Trophoblast cell (in vitro differentiated cells and primary cell): ENCODE data around the gene PALLD.
A peak's percentile ranks its signal among the peaks of the same experiment; 100 is the strongest.

Experiments
- DNase-seq, 2 donors: peaks; one replicate each; pipeline ENCODE4 v3.0.0-alpha.2; 2016
- H2AFZ ChIP-seq: 2 replicates; pipeline ENCODE4 v1.6.1; 2013; ENCODE audit warnings: low read length, moderate library complexity, mild to moderate bottlenecking; ENCODE audit not compliant: insufficient read depth, poor library complexity
- H2AK5ac ChIP-seq: 2 replicates; pipeline ENCODE4 v1.6.1; 2013; ENCODE audit warnings: mild to moderate bottlenecking, low read length
- H2BK120ac ChIP-seq: 2 replicates; pipeline ENCODE4 v1.6.1; 2013; ENCODE audit warnings: low read length, mild to moderate bottlenecking, moderate library complexity; ENCODE audit not compliant: insufficient read depth, poor library complexity
- H2BK12ac ChIP-seq: 2 replicates; pipeline ENCODE4 v1.6.1; 2013; ENCODE audit warnings: mild to moderate bottlenecking, low read length, moderate library complexity
- H2BK5ac ChIP-seq: 2 replicates; pipeline ENCODE4 v1.6.1; 2013; ENCODE audit warnings: low read length, low read depth, moderate library complexity, mild to moderate bottlenecking; ENCODE audit not compliant: poor library complexity
- H3K14ac ChIP-seq: 2 replicates; pipeline ENCODE4 v1.6.1; 2013; ENCODE audit warnings: mild to moderate bottlenecking, low read length
- H3K18ac ChIP-seq: 2 replicates; pipeline ENCODE4 v1.6.1; 2013; ENCODE audit warnings: mild to moderate bottlenecking, low read length
- H3K23ac ChIP-seq: 2 replicates; pipeline ENCODE4 v1.6.1; 2013; ENCODE audit warnings: low read length
- H3K27ac ChIP-seq: 2 replicates; pipeline ENCODE4 v1.5.1; 2013; ENCODE audit warnings: low read depth, mild to moderate bottlenecking, inconsistent platforms, low read length, moderate library complexity
- H3K27me3 ChIP-seq: 2 replicates; pipeline ENCODE4 v1.6.1; 2013; ENCODE audit warnings: inconsistent platforms, mild to moderate bottlenecking, low read length, moderate library complexity; ENCODE audit not compliant: insufficient read depth
- H3K36me3 ChIP-seq, 2 experiments: 1 replicate in 1 of 2; 2 replicates in 1 of 2; pipeline ENCODE4 v1.6.1; 2013; ENCODE audit warnings: low read length in 2 of 2, mild to moderate bottlenecking in 2 of 2, moderate library complexity in 1 of 2; ENCODE audit not compliant: insufficient read depth in 2 of 2, control insufficient read depth in 1 of 2
- H3K4ac ChIP-seq: 2 replicates; pipeline ENCODE4 v1.6.1; 2013; ENCODE audit warnings: low read depth, mild to moderate bottlenecking, low read length, moderate library complexity
- H3K4me1 ChIP-seq, 2 experiments: 1 replicate in 1 of 2; 2 replicates in 1 of 2; pipeline ENCODE4 v1.6.1; 2013; ENCODE audit warnings: low read length in 2 of 2, mild to moderate bottlenecking in 2 of 2, moderate library complexity in 1 of 2; ENCODE audit not compliant: insufficient read depth in 2 of 2, control insufficient read depth in 1 of 2
- H3K4me2 ChIP-seq: 2 replicates; pipeline ENCODE4 v1.6.1; 2013; ENCODE audit warnings: inconsistent platforms, mild to moderate bottlenecking, low read length, moderate library complexity
- H3K4me3 ChIP-seq: 2 replicates; pipeline ENCODE4 v1.5.1; 2013; ENCODE audit warnings: mild to moderate bottlenecking, low read depth, low read length, inconsistent platforms
- H3K79me1 ChIP-seq: one replicate; pipeline ENCODE4 v1.6.1; 2013; ENCODE audit warnings: low read length
- H3K79me2 ChIP-seq: 2 replicates; pipeline ENCODE4 v1.6.1; 2013; ENCODE audit warnings: low read length, mild to moderate bottlenecking; ENCODE audit not compliant: control insufficient read depth, insufficient read depth, poor library complexity
- H3K9ac ChIP-seq: 2 replicates; pipeline ENCODE4 v1.6.1; 2013; ENCODE audit warnings: mild to moderate bottlenecking, low read length
- H3K9me3 ChIP-seq: 2 replicates; pipeline ENCODE4 v1.6.1; 2013; ENCODE audit warnings: low read depth, mild to moderate bottlenecking, control low read depth, inconsistent platforms, low read length; ENCODE audit not compliant: insufficient read depth
- H4K12ac ChIP-seq: 2 replicates; pipeline ENCODE4 v1.6.1; 2013; ENCODE audit warnings: low read depth, mild to moderate bottlenecking, low read length, moderate library complexity
- H4K8ac ChIP-seq: 2 replicates; pipeline ENCODE4 v1.6.1; 2013; ENCODE audit warnings: low read depth, mild to moderate bottlenecking, low read length, moderate library complexity
- H4K91ac ChIP-seq: one replicate; pipeline ENCODE4 v1.6.1; 2013; ENCODE audit warnings: low read depth, mild to moderate bottlenecking, low read length, moderate library complexity
- WGBS: extraction: QIAGEN DNeasy Blood & Tissue Kit; methylation state at CpG from one replicate; pipeline ENCODE4 v1.1.7; 2013; ENCODE audit warnings: missing lambda C conversion rate; ENCODE audit not compliant: insufficient read length, insufficient coverage; ENCODE audit errors: extremely low coverage; 5-methylcytosine and 5-hydroxymethylcytosine counted together

Gene PALLD

GRCh38 chr4:168870004-168870403, 373.2 kb downstream of the PALLD start:
- Histone ChIP-seq H4K12ac (no peak overlapping the region), H3K79me2 (peaks cover 3% of the 10 kb centered on the region), H3K4me2 (no peak overlapping the region), H3K79me1 (no peaks in the 10 kb centered on the region), H3K36me3 (peaks cover 9 to 20% of the 10 kb centered on the region in 2 experiments), H3K18ac (no peak overlapping the region), H3K23ac (no peak overlapping the region), H2BK120ac (no peak overlapping the region), H3K9ac (no peak overlapping the region), H4K91ac (no peak overlapping the region), H2AK5ac (no peak overlapping the region), H3K14ac (no peak overlapping the region), H3K9me3 (no peaks in the 10 kb centered on the region), H3K4me1 (peaks cover 5 to 8% of the 10 kb centered on the region in 2 experiments), H2AFZ (no peak overlapping the region), H4K8ac (no peak overlapping the region), H2BK5ac (no peak overlapping the region), H2BK12ac (no peak overlapping the region), H3K4ac (no peak overlapping the region), H3K4me3 (no peak overlapping the region), H3K27ac (no peak overlapping the region), H3K27me3 (no peaks in the 10 kb centered on the region)
- no CpG with 5 or more reads among the region's 1 CpG for WGBS
- DNase-seq: no peak

GRCh38 chr4:168871632-168872031, 374.8 kb downstream of the PALLD start:
- Histone ChIP-seq H2BK120ac (no peak overlapping the region), H3K9me3 (no peaks in the 10 kb centered on the region), H3K23ac (no peak overlapping the region), H3K4ac (peak overlapping the region; percentile 21), H2BK12ac (no peak overlapping the region), H4K8ac (no peak overlapping the region), H3K79me1 (no peaks in the 10 kb centered on the region), H2BK5ac (no peak overlapping the region), H3K27ac (no peak overlapping the region), H3K36me3 (peaks cover 9 to 22% of the 10 kb centered on the region in 2 experiments), H4K12ac (no peak overlapping the region), H4K91ac (no peak overlapping the region), H3K4me1 (peaks cover 5 to 12% of the 10 kb centered on the region in 2 experiments), H3K4me2 (no peak overlapping the region), H2AFZ (no peak overlapping the region), H3K18ac (no peak overlapping the region), H3K9ac (no peak overlapping the region), H3K4me3 (no peak overlapping the region), H3K27me3 (no peaks in the 10 kb centered on the region), H3K79me2 (no peaks in the 10 kb centered on the region), H2AK5ac (no peak overlapping the region), H3K14ac (no peak overlapping the region)
- WGBS: no CpG with 5 or more reads among the region's 4 CpGs
- peak in 1 of 2 donors; percentile 42 for DNase-seq

- Histone ChIP-seq H3K9ac (no peak overlapping the region), H2BK120ac (no peak overlapping the region), H4K8ac (no peak overlapping the region), H3K79me2 (peaks cover 5% of the 10 kb centered on the region), H4K91ac (no peak overlapping the region), H2BK5ac (no peak overlapping the region), H3K9me3 (peaks cover 1% of the 10 kb centered on the region), H3K4ac (no peak overlapping the region), H3K14ac (no peak overlapping the region), H2AK5ac (no peak overlapping the region), H2BK12ac (no peak overlapping the region), H4K12ac (no peak overlapping the region), H3K27me3 (no peaks in the 10 kb centered on the region), H3K36me3 (peaks cover 19 to 25% of the 10 kb centered on the region in 2 experiments), H2AFZ (no peak overlapping the region), H3K18ac (no peak overlapping the region), H3K4me3 (no peak overlapping the region), H3K27ac (no peak overlapping the region), H3K79me1 (peaks cover 1% of the 10 kb centered on the region), H3K23ac (no peak overlapping the region), H3K4me2 (no peak overlapping the region), H3K4me1 (peaks cover 2 to 10% of the 10 kb centered on the region in 2 experiments)
- no CpG with 5 or more reads among the region's 2 CpGs for WGBS
- DNase-seq: no peak
Measured at GRCh38 chr4:168874083-168874482, 377.2 kb downstream of the PALLD start.

GRCh38 chr4:168876106-168876505, 379.3 kb downstream of the PALLD start:
- DNase-seq: no peak
- WGBS: no CpG with 5 or more reads among the region's 1 CpG
- Histone ChIP-seq H3K36me3 (peaks cover 20 to 26% of the 10 kb centered on the region in 2 experiments), H4K8ac (no peak overlapping the region), H3K9me3 (peaks cover 1% of the 10 kb centered on the region), H3K79me1 (peaks cover 1% of the 10 kb centered on the region), H3K79me2 (peaks cover 5% of the 10 kb centered on the region), H3K27me3 (no peaks in the 10 kb centered on the region), H3K4me1 (peaks cover 3 to 13% of the 10 kb centered on the region in 2 experiments), H2AK5ac (no peak overlapping the region), H2BK120ac (no peak overlapping the region), H2BK12ac (no peak overlapping the region), H3K9ac (no peak overlapping the region), H3K14ac (no peak overlapping the region), H4K12ac (no peak overlapping the region), H2AFZ (no peak overlapping the region), H3K4me3 (no peak overlapping the region), H4K91ac (no peak overlapping the region), H3K23ac (no peak overlapping the region), H3K4me2 (no peak overlapping the region), H3K18ac (no peak overlapping the region), H3K4ac (no peak overlapping the region), H3K27ac (no peak overlapping the region), H2BK5ac (no peak overlapping the region)
